PC-3 (cell line): ENCODE data around the gene ZSCAN1. TPM values are rescaled to one million over a fixed set of nuclear protein-coding genes. Genes with fewer than 3 reads are reported as not detected.

Source experiments
- ATAC-seq: fragments of 200-7000 bp; cut with Tn5 transposase; 2 replicates; pipeline ENCODE4 v1.9.1; 2020; ENCODE audit warnings: mild to moderate bottlenecking, moderate library complexity
- BruUV-seq: library from RNA; stranded (reverse); fragments of 400-500 nt; replicated peaks from 2 replicates; lab custom pipeline; 2021; lab: Mats Ljungman, UMichigan
- CTCF ChIA-PET: fragments of 300-600 bp; sonication (Branson Sonifier 250); formaldehyde crosslinking; loops from one replicate; lab custom pipeline; 2022; ENCODE audit warnings: antibody characterized with exemption; lab: Charles Lee
- POLR2A ChIA-PET: fragments of 300-600 bp; sonication (Branson Sonifier 250); formaldehyde crosslinking; loops from one replicate; lab custom pipeline; 2022; ENCODE audit warnings: antibody characterized with exemption; ENCODE audit not compliant: unreplicated experiment; lab: Charles Lee
- DNase-seq: peaks from one replicate; pipeline ENCODE4 v3.0.0-alpha.2; 2015
- H2AFZ ChIP-seq: fragments of 300-600 bp; sonication (generic); 2 replicates; pipeline ENCODE4 v1.6.0; 2016; ENCODE audit warnings: antibody characterized with exemption, low read length
- H3F3A ChIP-seq: fragments of 300-600 bp; sonication (generic); one replicate; pipeline ENCODE4 v1.6.0; 2017; ENCODE audit warnings: antibody characterized with exemption, low read length, control low read depth, mild to moderate bottlenecking; ENCODE audit not compliant: unreplicated experiment
- H3K27ac ChIP-seq: fragments of 300-600 bp; sonication (generic); 2 replicates; pipeline ENCODE4 v1.5.1; 2016; ENCODE audit warnings: mild to moderate bottlenecking, low read length
- H3K27me3 ChIP-seq: fragments of 300-600 bp; sonication (generic); 2 replicates; pipeline ENCODE4 v1.6.1; 2016; ENCODE audit warnings: low read length, mixed read lengths
- H3K36me3 ChIP-seq: fragments of 300-600 bp; sonication (generic); 2 replicates; pipeline ENCODE4 v1.6.1; 2016; ENCODE audit warnings: low read depth, mixed run types, low read length, mixed read lengths
- H3K4me1 ChIP-seq: fragments of 300-600 bp; sonication (generic); 2 replicates; pipeline ENCODE4 v1.5.1; 2016; ENCODE audit warnings: low read length; ENCODE audit not compliant: insufficient read depth
- H3K4me2 ChIP-seq: fragments of 300-600 bp; sonication (generic); 2 replicates; pipeline ENCODE4 v1.6.0; 2016; ENCODE audit warnings: low read length
- H3K4me3 ChIP-seq: fragments of 300-600 bp; sonication (generic); 2 replicates; pipeline ENCODE4 v1.5.1; 2016; ENCODE audit warnings: mild to moderate bottlenecking, low read length, mixed read lengths
- H3K79me2 ChIP-seq: fragments of 300-600 bp; sonication (generic); 2 replicates; pipeline ENCODE4 v1.6.1; 2017; ENCODE audit warnings: low read length, mixed read lengths
- H3K9ac ChIP-seq: fragments of 300-600 bp; sonication (generic); 2 replicates; pipeline ENCODE4 v1.6.0; 2016; ENCODE audit warnings: mild to moderate bottlenecking, low read length
- H3K9me2 ChIP-seq: fragments of 300-600 bp; sonication (generic); replicated peaks from 2 replicates; pipeline ENCODE4 v1.6.1; 2016; ENCODE audit warnings: mixed run types, low read length, mixed read lengths
- H3K9me3 ChIP-seq: fragments of 300-600 bp; sonication (generic); 2 replicates; pipeline ENCODE4 v1.6.1; 2016; ENCODE audit warnings: low read length, mixed read lengths
- H4K20me1 ChIP-seq: fragments of 300-600 bp; sonication (generic); 2 replicates; pipeline ENCODE4 v1.6.1; 2016; ENCODE audit warnings: low read length, mixed read lengths
- CTCF ChIP-seq: fragments of 300-600 bp; sonication (generic); conservative IDR thresholded peaks from 2 replicates; pipeline ENCODE4 v1.5.1; 2017; ENCODE audit warnings: antibody characterized with exemption, low read depth, mild to moderate bottlenecking, low read length
- EZH2 ChIP-seq: fragments of 300-600 bp; sonication (generic); IDR thresholded peaks from one replicate; pipeline ENCODE4 v1.6.1; 2017; ENCODE audit warnings: antibody characterized with exemption, mild to moderate bottlenecking, low read length; ENCODE audit not compliant: unreplicated experiment
- EZH2phosphoT487 ChIP-seq: fragments of 300-600 bp; sonication (generic); IDR thresholded peaks from 2 replicates; pipeline ENCODE4 v1.6.1; 2018; ENCODE audit warnings: mild to moderate bottlenecking, antibody characterized with exemption, low read length, borderline replicate concordance
- intact Hi-C: fragments of 100-400 bp; cut with micrococcal nuclease; formaldehyde crosslinking; loops from 2 replicates; pipeline ENCODE4 v1.9.0; 2023
- total RNA-seq: library from RNA; depleted of rRNA; stranded (reverse); fragments of >200 nt; gene quantifications from 2 replicates; pipeline ENCODE4 v1.2.3, GENCODE V29; 2014

The ZSCAN1 gene
- total RNA-seq, 1 experiment from 2014 or later: not detected

GRCh38 chr19:58009301-58009665 lies 24.5 kb upstream of the ZSCAN1 start:
- peak overlapping the region; percentile 57 for H3K4me3 ChIP-seq
- ChIA-PET CTCF (no interaction called here), POLR2A (no interaction called here)
- no peak overlapping the region for H3K9ac ChIP-seq
- no peaks in the 10 kb centered on the region for H4K20me1 ChIP-seq
- H3K4me2 ChIP-seq: peak overlapping the region; percentile 69
- DNase-seq: no peak
- H3K27me3 ChIP-seq: no peaks in the 10 kb centered on the region
- no peaks in the 10 kb centered on the region for H3F3A ChIP-seq
- TF ChIP-seq EZH2 (no peak), EZH2phosphoT487 (no peak), CTCF (no peak)
- no peaks in the 10 kb centered on the region for H3K4me1 ChIP-seq
- H3K36me3 ChIP-seq: peaks cover 33% of the 10 kb centered on the region
- no peak overlapping the region for H3K27ac ChIP-seq
- peak overlapping the region; percentile 54 for H2AFZ ChIP-seq
- no peaks in the 10 kb centered on the region for H3K9me2 ChIP-seq
- H3K9me3 ChIP-seq: peaks cover 46% of the 10 kb centered on the region
- no peaks in the 10 kb centered on the region for H3K79me2 ChIP-seq
- intact Hi-C loops: no loop called here
- no TSS peak for BruUV-seq
- ATAC-seq: peak; percentile 16

- no TSS peak for BruUV-seq
- peak overlapping the region; percentile 54 for H2AFZ ChIP-seq
- no peaks in the 10 kb centered on the region for H3F3A ChIP-seq
- no peaks in the 10 kb centered on the region for H4K20me1 ChIP-seq
- H3K27me3 ChIP-seq: no peaks in the 10 kb centered on the region
- ATAC-seq: peak; percentile 89
- ChIA-PET POLR2A (no interaction called here), CTCF (no interaction called here)
- H3K36me3 ChIP-seq: peaks cover 28% of the 10 kb centered on the region
- intact Hi-C loops: no loop called here
- H3K9me2 ChIP-seq: no peaks in the 10 kb centered on the region
- H3K9me3 ChIP-seq: peaks cover 41% of the 10 kb centered on the region
- TF ChIP-seq EZH2phosphoT487 (no peak), EZH2 (no peak), CTCF (no peak)
- H3K9ac ChIP-seq: peak overlapping the region; percentile 25; the same call in 1 of the 2 replicates
- peak; percentile 69 for DNase-seq
- peak overlapping the region; percentile 69 for H3K4me2 ChIP-seq
- no peaks in the 10 kb centered on the region for H3K79me2 ChIP-seq
- peak overlapping the region; percentile 57 for H3K4me3 ChIP-seq
- no peak overlapping the region for H3K27ac ChIP-seq
- no peaks in the 10 kb centered on the region for H3K4me1 ChIP-seq
Observed at GRCh38 chr19:58009666-58010301, 24.0 kb upstream of the ZSCAN1 start.

DNA sequence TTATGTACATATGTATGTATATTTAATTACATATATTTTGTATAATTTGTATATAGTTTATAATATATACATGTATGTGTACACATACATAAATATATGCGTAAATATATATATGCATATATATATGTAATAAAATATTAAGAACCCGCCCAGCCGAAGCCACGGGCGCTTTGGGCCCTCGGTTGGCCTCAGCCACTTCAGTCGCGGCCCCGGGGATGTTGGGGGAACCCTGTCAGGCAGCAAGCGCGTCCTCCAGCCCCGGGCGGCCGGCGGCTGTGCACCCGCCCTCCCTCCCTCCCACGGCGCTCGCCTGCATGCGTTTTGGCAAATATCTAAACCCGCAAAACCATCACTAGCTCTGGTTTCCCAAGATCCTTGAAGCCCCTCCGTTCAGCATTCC lies 23.3 kb upstream of the ZSCAN1 start:
- H3K9me2 ChIP-seq: no peaks in the 10 kb centered on the region
- BruUV-seq: no TSS peak
- POLR2A ChIA-PET: no interaction called here

More for the DNA sequence above, 23.3 kb upstream of the ZSCAN1 start:
- no peak overlapping the region for H2AFZ ChIP-seq
- no peaks in the 10 kb centered on the region for H3K4me1 ChIP-seq
- no peaks in the 10 kb centered on the region for H3K27me3 ChIP-seq
- DNase-seq (no peak), ATAC-seq (no peak)
- no peaks in the 10 kb centered on the region for H3K79me2 ChIP-seq
- no peak overlapping the region for H3K4me3 ChIP-seq
- H3K4me2 ChIP-seq: no peak overlapping the region
- no peaks in the 10 kb centered on the region for H3F3A ChIP-seq
- H3K9ac ChIP-seq: no peak overlapping the region
- TF ChIP-seq EZH2 (no peak), CTCF (no peak), EZH2phosphoT487 (no peak)
- no peaks in the 10 kb centered on the region for H4K20me1 ChIP-seq
- CTCF ChIA-PET: no interaction called here
- H3K27ac ChIP-seq: no peak overlapping the region
- intact Hi-C loops: no loop called here
- peaks cover 38% of the 10 kb centered on the region for H3K9me3 ChIP-seq
- peaks cover 21% of the 10 kb centered on the region; the same call in 1 of the 2 replicates for H3K36me3 ChIP-seq
